Fibroblast of villous mesenchyme (primary cell): ENCODE data around the gene CTNNA2. TPM values are rescaled to one million over a fixed set of nuclear protein-coding genes. Genes with fewer than 3 reads are reported as not detected.

Experiments used
- DNase-seq: peaks from one replicate; pipeline ENCODE4 v3.0.0-alpha.2; 2010; ENCODE audit warnings: low read depth
- H3K4me3 ChIP-seq: 2 replicates; pipeline ENCODE4 v1.5.1; 2011; ENCODE audit warnings: low read depth, mild to moderate bottlenecking, low read length
- CTCF ChIP-seq: IDR thresholded peaks from 2 replicates; pipeline ENCODE4 v1.5.1; 2012; ENCODE audit warnings: low read depth, mild to moderate bottlenecking, low read length; ENCODE audit not compliant: insufficient read depth
- total RNA-seq: library from RNA; depleted of rRNA; stranded (reverse); fragments of >200 nt; gene quantifications from 2 replicates; pipeline ENCODE4 v1.2.3, GENCODE V29; 2012

The CTNNA2 gene
- total RNA-seq, 1 donor: not detected

GRCh38 chr2:79966369-79966768 lies 453.5 kb downstream of the CTNNA2 start:
- no peak for TF ChIP-seq CTCF
- H3K4me3 ChIP-seq: no peak overlapping the region
- no peak for DNase-seq

GRCh38 chr2:79966882-79967281 lies 454.0 kb downstream of the CTNNA2 start:
- TF ChIP-seq CTCF: no peak
- DNase-seq: no peak

DNA sequence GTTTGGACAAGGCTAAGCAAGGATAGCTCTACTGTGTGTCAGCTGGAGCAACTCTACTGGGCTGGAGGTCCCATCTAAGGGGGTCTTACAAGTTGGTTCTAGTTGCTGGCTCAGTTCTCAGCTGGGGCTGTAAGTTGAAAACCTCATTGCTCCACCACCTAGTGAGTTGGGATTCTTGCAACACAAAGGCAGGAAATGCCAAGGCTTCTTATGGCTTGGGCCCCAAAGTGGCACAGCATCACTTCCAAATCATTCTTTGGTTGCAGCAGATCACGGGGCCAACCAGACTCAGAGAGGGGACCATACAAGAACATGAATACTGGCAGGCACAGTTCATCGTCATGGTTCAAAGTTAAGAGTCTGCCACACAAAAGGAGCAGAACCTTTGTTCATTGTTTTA lies 459.0 kb downstream of the CTNNA2 start:
- no peak for TF ChIP-seq CTCF
- no peak overlapping the region for H3K4me3 ChIP-seq
- no peak for DNase-seq

More at GRCh38 chr2:79966882-79967281, 454.0 kb downstream of the CTNNA2 start:
- no peak overlapping the region for H3K4me3 ChIP-seq

- no peak for DNase-seq
- no peak overlapping the region for H3K4me3 ChIP-seq
- TF ChIP-seq CTCF: no peak
Measured at GRCh38 chr2:79972661-79973060, 459.8 kb downstream of the CTNNA2 start.

- TF ChIP-seq CTCF: no peak
- H3K4me3 ChIP-seq: no peak overlapping the region
- DNase-seq: no peak
Measured at GRCh38 chr2:79975791-79976565, 463.1 kb downstream of the CTNNA2 start.

- TF ChIP-seq CTCF: no peak
- H3K4me3 ChIP-seq: no peak overlapping the region
- DNase-seq: no peak
Measured at GRCh38 chr2:79977792-79978191, 464.9 kb downstream of the CTNNA2 start.

- no peak for TF ChIP-seq CTCF
- no peak overlapping the region for H3K4me3 ChIP-seq
- no peak for DNase-seq
Measured at GRCh38 chr2:79980116-79980515, 467.3 kb downstream of the CTNNA2 start.
